Liver (tissue), 9 donors: ENCODE results near the gene OTOG. TPM values are rescaled to one million over a fixed set of nuclear protein-coding genes. Genes with fewer than 3 reads are reported as not detected.

Source experiments
- DNase-seq: peaks from one replicate; pipeline ENCODE4 v3.0.0-alpha.2; 2017; ENCODE audit warnings: low spot score
- H3K27ac ChIP-seq, 2 donors: one replicate each; pipeline ENCODE4 v1.7.0; 2013; ENCODE audit warnings: inconsistent platforms in 2 of 2, low read length in 2 of 2, control low read depth in 1 of 2, low read depth in 1 of 2, mild to moderate bottlenecking in 1 of 2
- H3K27me3 ChIP-seq, 4 donors: one replicate each; pipeline versions ENCODE4 v1.6.1 to v1.7.0; 2013; ENCODE audit warnings: low read length in 3 of 4, inconsistent platforms in 1 of 4, mild to moderate bottlenecking in 1 of 4, moderate library complexity in 1 of 4; ENCODE audit not compliant: control insufficient read depth in 4 of 4, insufficient read depth in 4 of 4
- H3K36me3 ChIP-seq, 4 donors: one replicate each; pipeline versions ENCODE4 v1.6.1 to v1.7.0; 2013; ENCODE audit warnings: low read length in 3 of 4, mild to moderate bottlenecking in 3 of 4, low read depth in 1 of 4, moderate library complexity in 1 of 4; ENCODE audit not compliant: control insufficient read depth in 4 of 4, insufficient read depth in 3 of 4
- H3K4me1 ChIP-seq, 4 donors: one replicate each; pipeline versions ENCODE4 v1.6.1 to v1.7.0; 2013; ENCODE audit warnings: low read length in 3 of 4, mild to moderate bottlenecking in 3 of 4, moderate library complexity in 1 of 4; ENCODE audit not compliant: control insufficient read depth in 4 of 4, insufficient read depth in 4 of 4
- H3K4me3 ChIP-seq, 3 donors: one replicate each; pipeline versions ENCODE4 v1.6.1 to v1.7.0; 2013; ENCODE audit warnings: low read length in 3 of 3, control low read depth in 1 of 3, low read depth in 1 of 3, mild to moderate bottlenecking in 1 of 3
- H3K9ac ChIP-seq, 2 donors: one replicate each; pipeline ENCODE4 v1.7.0; 2013; ENCODE audit warnings: low read length in 2 of 2, mild to moderate bottlenecking in 2 of 2, moderate library complexity in 2 of 2, control low read depth in 1 of 2, low read depth in 1 of 2
- H3K9me3 ChIP-seq, 4 donors: one replicate each; pipeline versions ENCODE4 v1.6.1 to v1.7.0; 2013; ENCODE audit warnings: low read length in 3 of 4; ENCODE audit not compliant: control insufficient read depth in 4 of 4
- CTCF ChIP-seq: fragments of 150-350 bp; IDR thresholded peaks from 2 replicates; pipeline ENCODE4 v1.5.1; 2017; ENCODE audit warnings: improper control_type of control experiment, low read depth, low read length; ENCODE audit not compliant: missing input control
- EGR1 ChIP-seq, 2 donors: IDR thresholded peaks; 2 replicates each; pipeline ENCODE4 v1.6.1; 2016 to 2018; ENCODE audit warnings: antibody characterized with exemption in 2 of 2, low read depth in 2 of 2
- FOXA2 ChIP-seq: IDR thresholded peaks from 2 replicates; pipeline ENCODE4 v1.6.1; 2016; ENCODE audit warnings: antibody characterized with exemption
- GABPA ChIP-seq, 2 donors: IDR thresholded peaks in 1 of 2; conservative IDR thresholded peaks in 1 of 2; 2 replicates each; pipeline ENCODE4 v1.6.1; 2016; ENCODE audit warnings: antibody characterized with exemption in 2 of 2, mild to moderate bottlenecking in 1 of 2, moderate library complexity in 1 of 2
- HNF4A ChIP-seq, 2 donors: conservative IDR thresholded peaks; 2 replicates each; pipeline ENCODE4 v1.6.1; 2016; ENCODE audit warnings: antibody characterized with exemption in 2 of 2, mild to moderate bottlenecking in 2 of 2
- HNF4G ChIP-seq: IDR thresholded peaks from 2 replicates; pipeline ENCODE4 v1.6.1; 2016; ENCODE audit warnings: antibody characterized with exemption
- JUND ChIP-seq, 2 donors: IDR thresholded peaks; 2 replicates each; pipeline ENCODE4 v1.6.1; 2016; ENCODE audit warnings: antibody characterized with exemption in 2 of 2
- MAX ChIP-seq: IDR thresholded peaks from 2 replicates; pipeline ENCODE4 v1.6.1; 2016; ENCODE audit warnings: antibody characterized with exemption
- NR2F2 ChIP-seq: IDR thresholded peaks from 2 replicates; pipeline ENCODE4 v1.6.1; 2016; ENCODE audit warnings: antibody characterized with exemption
- RAD21 ChIP-seq, 2 donors: IDR thresholded peaks; 2 replicates each; pipeline ENCODE4 v1.6.1; 2016; ENCODE audit warnings: antibody characterized with exemption in 2 of 2, mild to moderate bottlenecking in 2 of 2
- REST ChIP-seq: IDR thresholded peaks from 2 replicates; pipeline ENCODE4 v1.6.1; 2016; ENCODE audit warnings: antibody characterized with exemption, mild to moderate bottlenecking
- RXRA ChIP-seq, 2 donors: IDR thresholded peaks; 2 replicates each; pipeline ENCODE4 v1.6.1; 2017 to 2018; ENCODE audit warnings: antibody characterized with exemption in 2 of 2, mild to moderate bottlenecking in 1 of 2
- SP1 ChIP-seq: IDR thresholded peaks from 2 replicates; pipeline ENCODE4 v1.6.1; 2018; ENCODE audit warnings: antibody characterized with exemption, mild to moderate bottlenecking
- TAF1 ChIP-seq: conservative IDR thresholded peaks from 2 replicates; pipeline ENCODE4 v1.6.1; 2016; ENCODE audit warnings: antibody characterized with exemption, mild to moderate bottlenecking
- YY1 ChIP-seq: IDR thresholded peaks from 2 replicates; pipeline ENCODE4 v1.6.1; 2016; ENCODE audit warnings: antibody characterized with exemption, mild to moderate bottlenecking
- ZBTB33 ChIP-seq: IDR thresholded peaks from 2 replicates; pipeline ENCODE4 v1.6.1; 2016; ENCODE audit warnings: antibody characterized with exemption
- WGBS: extraction: QIAGEN DNeasy Blood & Tissue Kit; methylation state at CpG from one replicate; pipeline ENCODE4 v1.1.7; 2013; 5-methylcytosine and 5-hydroxymethylcytosine counted together
- polyA plus RNA-seq, 2 donors: library from polyadenylated mRNA; stranded (reverse) in 1 of 2; unstranded in 1 of 2; fragments of 200-250 nt in 1 of 2; fragments of >200 nt in 1 of 2; fragmentation: Nextera tagmentation in 1 of 2; extraction: Ambion mirVana in 1 of 2; gene quantifications; one replicate each; pipeline versions ENCODE4 v1.2.1 to v1.2.3, GENCODE V29; 2013 to 2015
- total RNA-seq, 2 donors: library from RNA; depleted of rRNA; stranded (reverse); fragments of >200 nt; gene quantifications; one replicate each; pipeline ENCODE4 v1.2.3, GENCODE V29; 2014
- TF ChIP-seq, protein P1 (sequence below): IDR thresholded peaks from 2 replicates; pipeline ENCODE4 v1.6.1; 2016; ENCODE audit warnings: antibody characterized with exemption
- donor health status: healthy.
- donor health status: healthy.
- donor health status: healthy.
- donor health status: healthy.
- donor health status: healthy.

The OTOG gene
- total and polyA plus RNA-seq, 4 donors, result not detected

- H3K36me3 ChIP-seq, result no peaks in the 10 kb centered on the region
- no peaks in the 10 kb centered on the region for H3K27me3 ChIP-seq
- no peak overlapping the region for H3K27ac ChIP-seq
- H3K4me1 ChIP-seq, result no peaks in the 10 kb centered on the region
- no peak overlapping the region for H3K4me3 ChIP-seq
- no peak overlapping the region for H3K9ac ChIP-seq
- TF ChIP-seq CTCF, result no peak
- TF ChIP-seq JUND (IDR thresholded peaks at IDR 0.05), result no peak
- TF ChIP-seq, protein P1, sequence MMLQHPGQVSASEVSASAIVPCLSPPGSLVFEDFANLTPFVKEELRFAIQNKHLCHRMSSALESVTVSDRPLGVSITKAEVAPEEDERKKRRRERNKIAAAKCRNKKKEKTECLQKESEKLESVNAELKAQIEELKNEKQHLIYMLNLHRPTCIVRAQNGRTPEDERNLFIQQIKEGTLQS, result no peak
- TF ChIP-seq MAX, result no peak
- no peak for TF ChIP-seq YY1
- no peak for TF ChIP-seq NR2F2
- TF ChIP-seq REST, result no peak
- no peak for TF ChIP-seq HNF4G
- no peak for DNase-seq
- 76% methylated on average over 3 of the region's 3 CpGs for WGBS
- H3K9me3 ChIP-seq, result no peaks in the 10 kb centered on the region
Measured at GRCh38 chr11:17538731-17539130, 8.3 kb upstream of the OTOG start.

GRCh38 chr11:17540807-17541206, 6.3 kb upstream of the OTOG start:
- H3K27ac ChIP-seq, result no peak overlapping the region
- no peaks in the 10 kb centered on the region for H3K27me3 ChIP-seq
- H3K9me3 ChIP-seq, result no peaks in the 10 kb centered on the region
- H3K9ac ChIP-seq, result no peak overlapping the region
- no peak for DNase-seq
- WGBS, result 78% methylated on average over 4 of the region's 4 CpGs
- no peak overlapping the region for H3K4me3 ChIP-seq
- H3K4me1 ChIP-seq, result no peaks in the 10 kb centered on the region
- H3K36me3 ChIP-seq, result no peaks in the 10 kb centered on the region
- TF ChIP-seq NR2F2, result no peak
- TF ChIP-seq, protein P1, result no peak
- no peak for TF ChIP-seq RAD21 (IDR thresholded peaks at IDR 0.05)
- TF ChIP-seq YY1, result no peak
- no peak for TF ChIP-seq REST
- TF ChIP-seq TAF1, result no peak
- TF ChIP-seq RXRA (IDR thresholded peaks at IDR 0.05), result no peak
- no peak for TF ChIP-seq CTCF
- TF ChIP-seq MAX, result no peak
- no peak for TF ChIP-seq EGR1 (IDR thresholded peaks at IDR 0.05; ENCODE audit: low read depth in 2 of 2)
- TF ChIP-seq GABPA (IDR thresholded peaks at IDR 0.05 in 1 of 2, conservative IDR thresholded peaks at IDR 0.05 in 1 of 2), result no peak
- no peak for TF ChIP-seq HNF4A (conservative IDR thresholded peaks at IDR 0.05)
- no peak for TF ChIP-seq FOXA2
- no peak for TF ChIP-seq SP1
- no peak for TF ChIP-seq HNF4G
- no peak for TF ChIP-seq JUND (IDR thresholded peaks at IDR 0.05)
- TF ChIP-seq ZBTB33, result no peak
